ENCODE results near the gene IFITM5.

Gene IFITM5

DNA sequence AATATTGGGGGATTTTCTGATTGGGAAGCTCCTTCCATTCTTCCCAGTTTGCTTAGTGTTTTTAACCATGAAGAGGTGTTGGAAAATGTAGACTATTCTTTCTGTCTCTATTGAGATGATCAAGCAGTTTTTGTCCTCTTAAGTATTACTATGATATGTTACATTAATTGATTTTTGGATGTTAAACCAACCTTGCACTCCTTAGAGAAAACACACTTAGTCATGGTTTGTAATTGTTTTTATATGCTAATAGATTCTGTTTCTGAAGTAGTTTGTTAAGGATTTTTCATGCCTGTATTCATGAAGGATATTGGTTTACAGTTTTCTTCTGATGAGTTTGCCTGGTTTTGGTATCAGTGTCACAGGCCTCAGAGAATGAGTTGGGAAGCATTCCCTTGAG is 23.1 kb downstream of the IFITM5 start:
- H3K4me3 ChIP-seq (ENCODE audit: control insufficient read depth in 1 of 7, extremely low read depth in 1 of 7, insufficient read depth in 4 of 7, low read depth in 2 of 7, low read length in 6 of 7): no peak overlapping the region
- no peak for DNase-seq
- H3K27ac ChIP-seq (ENCODE audit: insufficient read depth in 1 of 2, low read depth in 1 of 2, low read length in 2 of 2, poor library complexity in 1 of 2, severe bottlenecking in 2 of 2): no peak overlapping the region
- H3K27me3 ChIP-seq (replicated peaks in 2 of 5; ENCODE audit: control insufficient read depth in 4 of 5, insufficient read depth in 5 of 5, low read length in 4 of 5): peaks cover 0 to 34% (median 2%) of the 10 kb centered on the region in 5 experiments
- ChIA-PET POLR2A (no interaction called here), CTCF (interaction anchor here (0.6 to 1.7 kb wide), 2 partner anchors 21 to 66 kb away, joined by 4 read pairs; no protein-coding TSS in a partner anchor)
- H3K36me3 ChIP-seq (ENCODE audit: control insufficient read depth in 4 of 4, insufficient read depth in 4 of 4, low read length in 3 of 4): no peaks in the 10 kb centered on the region
- H3K9me3 ChIP-seq (ENCODE audit: control extremely low read depth in 1 of 5, control insufficient read depth in 4 of 5, insufficient read depth in 2 of 5, low read depth in 1 of 5, low read length in 4 of 5): peaks cover 0 to 5% (median 0%) of the 10 kb centered on the region in 5 experiments
- peaks cover 5 to 33% (median 25%) of the 10 kb centered on the region in 4 experiments for H3K4me1 ChIP-seq (ENCODE audit: control extremely low read depth in 1 of 4, control insufficient read depth in 4 of 4, insufficient read depth in 4 of 4, low read length in 3 of 4)

GRCh38 chr11:272931-273198 is 26.5 kb downstream of the IFITM5 start:
- WGBS (ENCODE audit: insufficient coverage): 99% methylated on average over 6 of the region's 6 CpGs
- Histone ChIP-seq H3K4me1 (ENCODE audit: control extremely low read depth in 1 of 4, control insufficient read depth in 4 of 4, insufficient read depth in 4 of 4, low read length in 3 of 4) (peaks cover 9 to 35% (median 25%) of the 10 kb centered on the region in 4 experiments), H3K27ac (ENCODE audit: insufficient read depth in 1 of 2, low read depth in 1 of 2, low read length in 2 of 2, poor library complexity in 1 of 2, severe bottlenecking in 2 of 2) (no peak overlapping the region), H3K27me3 (replicated peaks in 2 of 5; ENCODE audit: control insufficient read depth in 4 of 5, insufficient read depth in 5 of 5, low read length in 4 of 5) (peaks cover 0 to under 1% (median 0%) of the 10 kb centered on the region in 5 experiments), H3K36me3 (ENCODE audit: control insufficient read depth in 4 of 4, insufficient read depth in 4 of 4, low read length in 3 of 4) (peaks cover 0 to 2% (median 0%) of the 10 kb centered on the region in 4 experiments), H3K9me3 (ENCODE audit: control extremely low read depth in 1 of 5, control insufficient read depth in 4 of 5, insufficient read depth in 2 of 5, low read depth in 1 of 5, low read length in 4 of 5) (peaks cover 0 to 5% (median 0%) of the 10 kb centered on the region in 5 experiments), H3K4me3 (ENCODE audit: control insufficient read depth in 1 of 7, extremely low read depth in 1 of 7, insufficient read depth in 4 of 7, low read depth in 2 of 7, low read length in 6 of 7) (no peak overlapping the region)
- DNase-seq: no peak
- CTCF ChIA-PET: no interaction called here
- POLR2A ChIA-PET: no interaction called here

DNA sequence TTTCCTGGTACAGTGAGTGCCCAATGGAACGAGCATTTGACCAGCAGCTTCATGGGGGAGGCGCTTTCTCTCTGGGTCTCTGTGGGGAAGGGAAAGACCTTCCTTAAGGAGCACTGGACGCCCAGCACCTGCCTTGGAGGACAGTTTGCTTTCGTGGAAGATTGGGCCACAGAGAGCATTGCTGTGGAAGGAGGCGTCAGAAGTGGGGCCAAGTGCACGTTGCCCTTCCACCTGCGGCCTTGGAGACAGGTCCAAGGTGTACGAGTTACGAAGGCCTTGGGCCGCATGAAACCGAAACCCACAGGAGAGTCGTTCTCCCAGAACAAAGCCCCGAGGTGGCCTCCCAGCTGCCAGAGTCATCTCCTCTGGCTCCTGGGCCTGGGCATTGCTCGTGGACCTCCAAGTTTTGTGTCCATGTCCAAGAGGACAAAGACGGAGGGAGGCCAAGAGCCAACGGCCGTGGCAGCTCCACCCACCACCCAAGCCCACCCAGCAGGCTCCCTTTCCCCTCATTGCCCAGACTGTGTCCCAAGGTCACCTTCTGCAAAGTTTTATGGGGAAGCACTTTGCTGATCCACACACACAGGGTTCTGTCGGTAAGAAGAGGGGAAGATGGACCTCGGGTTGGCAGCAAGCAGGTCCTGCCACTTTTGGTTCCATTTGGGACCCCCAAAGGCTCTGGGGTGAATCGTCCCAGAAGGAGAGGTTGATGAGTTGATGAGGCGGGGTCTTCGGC is 27.0 kb downstream of the IFITM5 start:
- H3K4me1 ChIP-seq (ENCODE audit: control extremely low read depth in 1 of 4, control insufficient read depth in 4 of 4, insufficient read depth in 4 of 4, low read length in 3 of 4): peaks cover 9 to 40% (median 28%) of the 10 kb centered on the region in 4 experiments
- WGBS (ENCODE audit: insufficient coverage): 98% methylated on average over 18 of the region's 22 CpGs
- DNase-seq: no peak
- peaks cover 0 to 5% (median 0%) of the 10 kb centered on the region in 5 experiments for H3K9me3 ChIP-seq (ENCODE audit: control extremely low read depth in 1 of 5, control insufficient read depth in 4 of 5, insufficient read depth in 2 of 5, low read depth in 1 of 5, low read length in 4 of 5)
- peaks cover 0 to 2% (median 0%) of the 10 kb centered on the region in 4 experiments for H3K36me3 ChIP-seq (ENCODE audit: control insufficient read depth in 4 of 4, insufficient read depth in 4 of 4, low read length in 3 of 4)
- no peak overlapping the region for H3K4me3 ChIP-seq (ENCODE audit: control insufficient read depth in 1 of 7, extremely low read depth in 1 of 7, insufficient read depth in 4 of 7, low read depth in 2 of 7, low read length in 6 of 7)
- CTCF ChIA-PET: interaction anchor here (1.2 to 1.8 kb wide), 4 partner anchors 8 to 21 kb away, joined by 3 to 5 read pairs (median 4); partner anchors contain the start of gene PGGHG
- H3K27ac ChIP-seq (ENCODE audit: insufficient read depth in 1 of 2, low read depth in 1 of 2, low read length in 2 of 2, poor library complexity in 1 of 2, severe bottlenecking in 2 of 2): no peak overlapping the region
- POLR2A ChIA-PET: no interaction called here
- no peaks in the 10 kb centered on the region for H3K27me3 ChIP-seq (replicated peaks in 2 of 5; ENCODE audit: control insufficient read depth in 4 of 5, insufficient read depth in 5 of 5, low read length in 4 of 5)

GRCh38 chr11:271319-271715 is 28.0 kb downstream of the IFITM5 start:
- Histone ChIP-seq H3K27ac (ENCODE audit: insufficient read depth in 1 of 2, low read depth in 1 of 2, low read length in 2 of 2, poor library complexity in 1 of 2, severe bottlenecking in 2 of 2) (no peak overlapping the region), H3K27me3 (replicated peaks in 2 of 5; ENCODE audit: control insufficient read depth in 4 of 5, insufficient read depth in 5 of 5, low read length in 4 of 5) (no peaks in the 10 kb centered on the region), H3K9me3 (ENCODE audit: control extremely low read depth in 1 of 5, control insufficient read depth in 4 of 5, insufficient read depth in 2 of 5, low read depth in 1 of 5, low read length in 4 of 5) (peaks cover 0 to 1% (median 0%) of the 10 kb centered on the region in 5 experiments), H3K4me1 (ENCODE audit: control extremely low read depth in 1 of 4, control insufficient read depth in 4 of 4, insufficient read depth in 4 of 4, low read length in 3 of 4) (peaks cover 9 to 40% (median 28%) of the 10 kb centered on the region in 4 experiments), H3K4me3 (ENCODE audit: control insufficient read depth in 1 of 7, extremely low read depth in 1 of 7, insufficient read depth in 4 of 7, low read depth in 2 of 7, low read length in 6 of 7) (no peak overlapping the region), H3K36me3 (ENCODE audit: control insufficient read depth in 4 of 4, insufficient read depth in 4 of 4, low read length in 3 of 4) (peaks cover 0 to 2% (median 0%) of the 10 kb centered on the region in 4 experiments)
- CTCF ChIA-PET: interaction anchor here (1.2 to 1.8 kb wide), 4 partner anchors 10 to 20 kb away, joined by 3 to 5 read pairs (median 4); partner anchors contain the start of gene PGGHG
- 97% methylated on average over 8 of the region's 8 CpGs for WGBS (ENCODE audit: insufficient coverage)
- POLR2A ChIA-PET: no interaction called here
- DNase-seq: no peak

DNA sequence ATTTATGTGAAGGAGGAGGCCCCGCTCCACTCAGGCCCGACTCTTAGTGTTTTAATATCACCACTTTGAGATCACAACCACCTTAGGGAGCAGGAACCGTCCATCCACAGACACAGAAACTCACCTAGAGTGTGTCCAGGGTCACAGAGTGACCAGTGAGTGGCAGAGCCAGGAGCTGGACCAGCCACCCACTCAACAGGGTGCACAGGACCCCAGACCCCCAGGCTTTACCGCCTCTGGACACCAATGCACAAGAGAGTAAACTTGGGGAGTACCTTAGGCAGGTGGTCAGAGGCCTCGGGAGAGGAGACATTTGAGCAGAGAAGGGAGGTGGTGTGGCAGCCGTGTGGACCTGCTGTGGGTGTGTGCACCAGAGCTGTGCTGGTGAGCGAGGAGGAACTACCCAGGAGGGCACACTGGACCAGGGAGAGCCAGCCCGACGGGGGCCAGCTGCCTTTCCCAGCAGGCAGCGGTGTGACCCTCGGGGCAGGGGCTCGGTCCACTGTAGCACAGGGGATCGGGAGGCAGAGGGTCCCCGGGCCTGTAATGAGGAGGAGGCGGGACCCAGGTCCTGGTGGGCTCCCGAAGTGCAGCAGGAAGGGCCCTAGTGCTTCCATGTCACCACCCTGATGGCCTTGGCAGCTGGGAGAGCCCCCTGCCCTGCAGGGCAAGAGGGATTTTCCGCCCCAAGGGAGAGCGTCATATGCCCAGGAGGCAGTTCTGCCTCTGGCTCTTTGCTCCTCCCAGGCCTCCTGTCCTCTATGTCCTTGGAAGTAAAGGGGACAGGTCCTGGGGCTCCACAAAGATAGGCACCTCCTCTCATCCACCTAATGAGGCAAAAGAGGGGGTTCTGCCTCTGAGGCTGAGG is 28.6 kb downstream of the IFITM5 start:
- peak overlapping the region in 1 of 2 experiments; percentile 93 for H3K27ac ChIP-seq (ENCODE audit: insufficient read depth in 1 of 2, low read depth in 1 of 2, low read length in 2 of 2, poor library complexity in 1 of 2, severe bottlenecking in 2 of 2)
- H3K4me3 ChIP-seq (ENCODE audit: control insufficient read depth in 1 of 7, extremely low read depth in 1 of 7, insufficient read depth in 4 of 7, low read depth in 2 of 7, low read length in 6 of 7): no peak overlapping the region

DNA sequence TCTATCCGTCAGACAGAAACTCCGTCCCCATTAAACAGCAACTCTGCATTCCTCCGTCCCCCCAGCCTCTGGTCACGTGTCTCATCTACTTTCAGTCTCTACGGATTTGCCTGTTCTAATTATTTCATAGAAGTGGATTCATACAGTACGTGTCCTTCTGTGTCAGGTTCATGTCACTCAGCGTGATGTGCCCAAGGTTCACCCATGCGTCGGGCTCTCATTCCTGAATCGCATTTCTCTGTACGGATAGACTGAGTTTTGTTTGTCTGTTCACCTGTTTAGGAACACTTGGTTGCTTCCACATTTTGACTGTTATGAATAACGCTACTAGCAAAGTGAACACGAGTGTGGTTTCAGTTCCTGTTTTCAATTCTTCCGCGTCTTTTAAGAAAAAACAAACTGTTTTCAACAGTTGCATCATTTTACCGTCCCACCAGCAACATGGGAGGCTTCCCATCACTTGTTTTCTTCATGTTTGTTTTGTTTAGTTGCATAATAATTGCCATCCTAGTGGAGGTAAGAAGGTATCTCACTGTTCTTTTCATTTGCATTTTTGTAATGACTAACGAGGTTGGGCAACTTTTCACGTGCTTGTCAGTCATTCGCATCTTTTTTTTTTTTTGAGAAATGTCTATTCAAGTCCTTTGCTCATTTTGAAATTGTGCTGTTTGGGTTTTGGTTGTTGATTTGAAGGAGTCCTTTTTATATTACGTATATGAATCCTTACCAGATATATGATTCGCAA is 30.0 kb downstream of the IFITM5 start:
- ChIA-PET POLR2A (interaction anchor here (0.6 kb wide), 1 partner anchor 63 kb away, joined by 3 read pairs; no protein-coding TSS in a partner anchor), CTCF (interaction anchor here (1.1 to 2.1 kb wide), 2 partner anchors 12 to 14 kb away, joined by 3 to 8 read pairs; no protein-coding TSS in a partner anchor)
- Histone ChIP-seq H3K27me3 (replicated peaks in 2 of 5; ENCODE audit: control insufficient read depth in 4 of 5, insufficient read depth in 5 of 5, low read length in 4 of 5) (no peaks in the 10 kb centered on the region), H3K27ac (ENCODE audit: insufficient read depth in 1 of 2, low read depth in 1 of 2, low read length in 2 of 2, poor library complexity in 1 of 2, severe bottlenecking in 2 of 2) (peak overlapping the region; percentile 84 to 93), H3K9me3 (ENCODE audit: control extremely low read depth in 1 of 5, control insufficient read depth in 4 of 5, insufficient read depth in 2 of 5, low read depth in 1 of 5, low read length in 4 of 5) (no peaks in the 10 kb centered on the region), H3K4me1 (ENCODE audit: control extremely low read depth in 1 of 4, control insufficient read depth in 4 of 4, insufficient read depth in 4 of 4, low read length in 3 of 4) (peaks cover 4 to 35% (median 28%) of the 10 kb centered on the region in 4 experiments), H3K36me3 (ENCODE audit: control insufficient read depth in 4 of 4, insufficient read depth in 4 of 4, low read length in 3 of 4) (peaks cover 0 to 2% (median 0%) of the 10 kb centered on the region in 4 experiments), H3K4me3 (ENCODE audit: control insufficient read depth in 1 of 7, extremely low read depth in 1 of 7, insufficient read depth in 4 of 7, low read depth in 2 of 7, low read length in 6 of 7) (peak overlapping the region in 6 of 7 experiments; percentile 62 to 82 (median 71))
- peak; percentile 85 to 94 (median 91) for DNase-seq
- WGBS (ENCODE audit: insufficient coverage): 0% methylated on average over 16 of the region's 21 CpGs

More for the DNA sequence above, 28.6 kb downstream of the IFITM5 start:
- H3K36me3 ChIP-seq (ENCODE audit: control insufficient read depth in 4 of 4, insufficient read depth in 4 of 4, low read length in 3 of 4): peaks cover 0 to 2% (median 0%) of the 10 kb centered on the region in 4 experiments
- POLR2A ChIA-PET: no interaction called here
- no peaks in the 10 kb centered on the region for H3K27me3 ChIP-seq (replicated peaks in 2 of 5; ENCODE audit: control insufficient read depth in 4 of 5, insufficient read depth in 5 of 5, low read length in 4 of 5)
- CTCF ChIA-PET: interaction anchor here (1.2 to 1.8 kb wide), 4 partner anchors 10 to 19 kb away, joined by 3 to 5 read pairs (median 4); partner anchors contain the start of gene PGGHG
- DNase-seq: no peak
- WGBS (ENCODE audit: insufficient coverage): 94% methylated on average over 13 of the region's 18 CpGs
- no peaks in the 10 kb centered on the region for H3K9me3 ChIP-seq (ENCODE audit: control extremely low read depth in 1 of 5, control insufficient read depth in 4 of 5, insufficient read depth in 2 of 5, low read depth in 1 of 5, low read length in 4 of 5)
- peaks cover 9 to 40% (median 28%) of the 10 kb centered on the region in 4 experiments for H3K4me1 ChIP-seq (ENCODE audit: control extremely low read depth in 1 of 4, control insufficient read depth in 4 of 4, insufficient read depth in 4 of 4, low read length in 3 of 4)

Data from common myeloid progenitor, CD34-positive (primary cell).